SK-N-SH (cell line): ENCODE measurements around the gene ANKRD44.
A peak's percentile ranks its signal among the peaks of the same experiment; 100 is the strongest.

Experiments
- CTCF ChIP-seq: fragments of 200-600 bp; sonication (generic); IDR thresholded peaks from 2 replicates; pipeline ENCODE4 v1.6.1; 2017; ENCODE audit warnings: antibody characterized with exemption, mild to moderate bottlenecking, moderate library complexity
- MAX ChIP-seq: IDR thresholded peaks from 2 replicates; pipeline ENCODE4 v1.4.0; 2012; ENCODE audit warnings: low read depth
- MXI1 ChIP-seq: IDR thresholded peaks from 2 replicates; pipeline ENCODE4 v1.6.1; 2012; ENCODE audit warnings: mild to moderate bottlenecking, low read depth, low read length, improper control_type of control experiment
- NFIC ChIP-seq: IDR thresholded peaks from 2 replicates; pipeline ENCODE4 v1.4.0; 2012; ENCODE audit warnings: borderline replicate concordance
- NRF1 ChIP-seq: IDR thresholded peaks from 2 replicates; pipeline ENCODE4 v1.6.1; 2012; ENCODE audit warnings: low read depth, mild to moderate bottlenecking, low read length
- POLR2AphosphoS5 ChIP-seq: IDR thresholded peaks from 2 replicates; pipeline ENCODE4 v1.6.1; 2012; ENCODE audit warnings: low read depth, low read length
- RAD21 ChIP-seq: IDR thresholded peaks from 2 replicates; pipeline ENCODE4 v1.6.1; 2012; ENCODE audit warnings: mild to moderate bottlenecking, low read length
- TAF1 ChIP-seq: IDR thresholded peaks from 2 replicates; pipeline ENCODE4 v1.6.1; 2012; ENCODE audit warnings: low read depth, mild to moderate bottlenecking, low read length, moderate library complexity, borderline replicate concordance

- TF ChIP-seq MAX, result no peak
- no peak for TF ChIP-seq MXI1
- no peak for TF ChIP-seq RAD21
- TF ChIP-seq NFIC, result no peak
- TF ChIP-seq CTCF, result peak; percentile 18; the same call in 1 of the 2 replicates
- no peak for TF ChIP-seq TAF1
- no peak for TF ChIP-seq POLR2AphosphoS5
- no peak for TF ChIP-seq NRF1
Measured at GRCh38 chr2:197037863-197038398, 272.6 kb downstream of the ANKRD44 start.
